HCT116 (cell line): ENCODE results near the gene PHF21A. TPM values are rescaled to one million over a fixed set of nuclear protein-coding genes. Genes with fewer than 3 reads are reported as not detected.

Experiments used
- ATAC-seq: fragments of 200-7000 bp; cut with Tn5 transposase; 2 replicates; pipeline ENCODE4 v1.9.1; 2020; ENCODE audit warnings: mild to moderate bottlenecking, moderate library complexity
- BruUV-seq: library from RNA; stranded (reverse); fragments of 400-500 nt; replicated peaks from 2 replicates; lab custom pipeline; 2021; lab: Mats Ljungman, UMichigan
- CTCF ChIA-PET: fragments of 300-600 bp; sonication (Branson Sonifier 250); formaldehyde crosslinking; loops from one replicate; lab custom pipeline; 2021; ENCODE audit warnings: antibody characterized with exemption; lab: Charles Lee
- POLR2A ChIA-PET: fragments of 300-600, 350-600 bp; sonication (Branson Sonifier 250); formaldehyde crosslinking; loops from one replicate; lab custom pipeline; 2021; ENCODE audit warnings: antibody characterized with exemption; lab: Charles Lee
- RAD21 ChIA-PET, 2 experiments: fragments of 300-600 bp; sonication (Branson Sonifier 250); formaldehyde crosslinking; loops; one replicate each; lab custom pipeline; 2023; ENCODE audit warnings: low total read pairs in 2 of 2; ENCODE audit not compliant: uncharacterized antibody in 2 of 2, unreplicated experiment in 2 of 2, low non-redundant PET in 1 of 2; lab: Charles Lee
- DNase-seq: peaks from one replicate; pipeline ENCODE4 v3.0.0-alpha.2; 2010; ENCODE audit warnings: low read depth, low spot score
- H2AFZ ChIP-seq: fragments of 200-600 bp; shearing (Covaris generic), sonication (generic); 2 replicates; pipeline ENCODE4 v1.6.1; 2017; ENCODE audit warnings: low read depth, mixed run types, mixed read lengths, antibody characterized with exemption, low read length; ENCODE audit not compliant: poor library complexity, severe bottlenecking
- H3K27ac ChIP-seq: 2 replicates; pipeline ENCODE4 v1.5.1; 2012; ENCODE audit warnings: low read depth, low read length
- H3K27me3 ChIP-seq: fragments of 200-600 bp; sonication (generic); 2 replicates; pipeline ENCODE4 v1.6.1; 2016; ENCODE audit warnings: mixed run types, low read length, mixed read lengths; ENCODE audit not compliant: insufficient read depth
- H3K36me3 ChIP-seq, 2 experiments: fragments of 200-500 bp in 1 of 2; fragments of 200-600 bp in 1 of 2; sonication (Bioruptor generic) in 1 of 2; sonication (generic) in 1 of 2; 2 replicates each; pipeline versions ENCODE4 v1.5.1 to v1.6.1; 2014 to 2016; ENCODE audit warnings: low read length in 2 of 2, inconsistent platforms in 1 of 2, mixed read lengths in 1 of 2, mixed run types in 1 of 2; ENCODE audit not compliant: insufficient read depth in 2 of 2, control insufficient read depth in 1 of 2
- H3K4me1 ChIP-seq, 2 experiments: fragments of 200-600 bp in 1 of 2; sonication (generic) in 1 of 2; 2 replicates each; pipeline versions ENCODE4 v1.5.1 to v1.6.1; 2012 to 2017; ENCODE audit warnings: low read length in 2 of 2, inconsistent platforms in 1 of 2, mild to moderate bottlenecking in 1 of 2, mixed read lengths in 1 of 2, mixed run types in 1 of 2, moderate library complexity in 1 of 2; ENCODE audit not compliant: insufficient read depth in 2 of 2, control insufficient read depth in 1 of 2
- H3K4me2 ChIP-seq: fragments of 200-600 bp; sonication (generic); 2 replicates; pipeline ENCODE4 v1.6.1; 2017; ENCODE audit warnings: mixed run types, low read length, mixed read lengths
- H3K4me3 ChIP-seq, 2 experiments: fragments of 200-600 bp in 1 of 2; sonication (generic) in 1 of 2; replicated peaks in 1 of 2; 2 replicates each; pipeline ENCODE4 v1.5.1; 2011 to 2016; ENCODE audit warnings: low read length in 2 of 2, control low read depth in 1 of 2, low read depth in 1 of 2, mild to moderate bottlenecking in 1 of 2, mixed read lengths in 1 of 2, mixed run types in 1 of 2
- H3K79me2 ChIP-seq: fragments of 200-600 bp; sonication (generic); 2 replicates; pipeline ENCODE4 v1.6.1; 2017; ENCODE audit warnings: mild to moderate bottlenecking, mixed run types, low read length, moderate library complexity, mixed read lengths; ENCODE audit not compliant: insufficient read depth
- H3K9ac ChIP-seq: fragments of 200-600 bp; sonication (generic); 2 replicates; pipeline ENCODE4 v1.6.1; 2016; ENCODE audit warnings: low read length, mixed read lengths
- H3K9me2 ChIP-seq: fragments of 200-600 bp; sonication (generic), shearing (Covaris generic); 2 replicates; pipeline ENCODE4 v1.6.1; 2017; ENCODE audit warnings: mixed run types, mild to moderate bottlenecking, moderate library complexity; ENCODE audit not compliant: insufficient read depth
- H3K9me3 ChIP-seq, 2 experiments: fragments of 200-500 bp in 1 of 2; fragments of 200-600 bp in 1 of 2; sonication (Bioruptor generic) in 1 of 2; sonication (generic) in 1 of 2; 2 replicates each; pipeline ENCODE4 v1.6.1; 2014 to 2017; ENCODE audit warnings: low read length in 2 of 2, mixed read lengths in 2 of 2, inconsistent platforms in 1 of 2, low read depth in 1 of 2, mild to moderate bottlenecking in 1 of 2, mixed run types in 1 of 2, moderate library complexity in 1 of 2; ENCODE audit not compliant: control insufficient read depth in 1 of 2, insufficient read depth in 1 of 2
- H4K20me1 ChIP-seq: fragments of 200-600 bp; sonication (generic), shearing (Covaris generic); 2 replicates; pipeline ENCODE4 v1.6.1; 2017; ENCODE audit warnings: mixed run types, mild to moderate bottlenecking, moderate library complexity; ENCODE audit not compliant: insufficient read depth
- CEBPB ChIP-seq: IDR thresholded peaks from 2 replicates; pipeline ENCODE4 v1.6.1; 2012; ENCODE audit warnings: low read depth
- EGR1 ChIP-seq: IDR thresholded peaks from 2 replicates; pipeline ENCODE4 v1.6.1; 2012; ENCODE audit warnings: low read depth
- ELF1 ChIP-seq: IDR thresholded peaks from 2 replicates; pipeline ENCODE4 v1.6.1; 2012; ENCODE audit warnings: low read depth, borderline replicate concordance
- MAX ChIP-seq: IDR thresholded peaks from 2 replicates; pipeline ENCODE4 v1.6.1; 2012
- TCF7L2 ChIP-seq: IDR thresholded peaks from 2 replicates; pipeline ENCODE4 v1.7.0; 2011; ENCODE audit warnings: borderline replicate concordance, inconsistent platforms; ENCODE audit not compliant: insufficient read depth, insufficient read length; ENCODE audit errors: extremely low read depth
- ZBTB33 ChIP-seq: IDR thresholded peaks from 2 replicates; pipeline ENCODE4 v1.6.1; 2011; ENCODE audit warnings: mild to moderate bottlenecking, low read length, moderate library complexity; ENCODE audit not compliant: insufficient replicate concordance; ENCODE audit errors: extremely low read depth
- ZFX ChIP-seq: fragments of 450-650 bp; IDR thresholded peaks from 2 replicates; pipeline ENCODE4 v1.6.1; 2017
- intact Hi-C: fragments of 100-400 bp; cut with micrococcal nuclease; formaldehyde crosslinking; loops from 2 replicates; pipeline ENCODE4 v1.10.0; 2022
- total RNA-seq: library from RNA; stranded (reverse); gene quantifications from one replicate; pipeline ENCODE4 v1.2.1, GENCODE V29; 2021; ENCODE audit not compliant: unreplicated experiment
- TF ChIP-seq, protein P1 (sequence below): IDR thresholded peaks from 2 replicates; pipeline ENCODE4 v1.6.1; 2012

PHF21A gene
- total RNA-seq, 1 experiment from 2014 or later = 27.0 TPM

- TF ChIP-seq ZBTB33 (no peak), ELF1 (no peak), TCF7L2 (no peak), EGR1 (no peak), ZFX (no peak)
- TF ChIP-seq, protein P1, sequence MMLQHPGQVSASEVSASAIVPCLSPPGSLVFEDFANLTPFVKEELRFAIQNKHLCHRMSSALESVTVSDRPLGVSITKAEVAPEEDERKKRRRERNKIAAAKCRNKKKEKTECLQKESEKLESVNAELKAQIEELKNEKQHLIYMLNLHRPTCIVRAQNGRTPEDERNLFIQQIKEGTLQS = no peak
Measured at GRCh38 chr11:45936511-45937054, 184.7 kb downstream of the PHF21A start (continued).

GRCh38 chr11:45935349-45936064 is 185.7 kb downstream of the PHF21A start:
- DNase-seq = no peak
- no peak for TF ChIP-seq ELF1
- TF ChIP-seq MAX = no peak
- TF ChIP-seq CEBPB = no peak
- no peak for TF ChIP-seq EGR1
- H3K9me3 ChIP-seq = no peaks in the 10 kb centered on the region
- H3K27ac ChIP-seq = no peak overlapping the region
- no peaks in the 10 kb centered on the region for H3K27me3 ChIP-seq
- intact Hi-C loops = no loop called here
- H3K4me1 ChIP-seq = no peaks in the 10 kb centered on the region
- H4K20me1 ChIP-seq = no peaks in the 10 kb centered on the region
- H3K79me2 ChIP-seq = no peaks in the 10 kb centered on the region
- H3K9ac ChIP-seq = no peak overlapping the region
- H3K36me3 ChIP-seq = peaks cover 0 to 8% of the 10 kb centered on the region in 2 experiments; a peak in 2 of 4 replicates
- BruUV-seq = no TSS peak
- CTCF ChIA-PET = no interaction called here
- no peak for ATAC-seq
- POLR2A ChIA-PET = no interaction called here
- H3K4me2 ChIP-seq = no peak overlapping the region
- H2AFZ ChIP-seq = no peak overlapping the region
- no peaks in the 10 kb centered on the region for H3K9me2 ChIP-seq
- no peak overlapping the region for H3K4me3 ChIP-seq
- RAD21 ChIA-PET = no interaction called here
